HG03159 (cell line): ENCODE results near the gene ABHD12B.
"Not testable (repeated sequence)": the region's sequence is repeated elsewhere in the genome, so short reads cannot be mapped to it uniquely, and the experiment has no call there.

Experiments
- ATAC-seq: cut with Tn5 transposase; IDR thresholded peaks from one replicate; pipeline ENCODE4 v1.9.1; 2021; ENCODE audit warnings: mild to moderate bottlenecking, moderate library complexity; ENCODE audit not compliant: unreplicated experiment

ABHD12B gene

GRCh38 chr14:50883827-50884197 lies 12.0 kb downstream of the ABHD12B start:
- ATAC-seq: no peak

GRCh38 chr14:50887476-50887875 lies 15.6 kb downstream of the ABHD12B start:
- ATAC-seq: no peak

- ATAC-seq: no peak
These were observed 20.4 kb downstream of the ABHD12B start for GRCh38 chr14:50892255-50892654.

- ATAC-seq: not testable (repeated sequence)
These were observed 24.6 kb downstream of the ABHD12B start for GRCh38 chr14:50896421-50896820.

GRCh38 chr14:50897005-50897404 lies 25.2 kb downstream of the ABHD12B start:
- ATAC-seq: not testable (repeated sequence)

- ATAC-seq: no peak
These were observed 25.9 kb downstream of the ABHD12B start for GRCh38 chr14:50897658-50898175.

GRCh38 chr14:50901361-50901760 lies 29.5 kb downstream of the ABHD12B start:
- no peak for ATAC-seq

- ATAC-seq: no peak
These were observed 32.9 kb downstream of the ABHD12B start for GRCh38 chr14:50904719-50905118.

GRCh38 chr14:50906326-50907065 lies 34.6 kb downstream of the ABHD12B start:
- no peak for ATAC-seq

GRCh38 chr14:50910495-50911420 lies 38.9 kb downstream of the ABHD12B start:
- ATAC-seq: no peak

- ATAC-seq: no peak
These were observed 45.6 kb downstream of the ABHD12B start for GRCh38 chr14:50917449-50917848.

- ATAC-seq: not testable (repeated sequence)
These were observed 47.7 kb downstream of the ABHD12B start for GRCh38 chr14:50919524-50919923.

GRCh38 chr14:50920482-50921230 lies 48.8 kb downstream of the ABHD12B start:
- no peak for ATAC-seq

- no peak for ATAC-seq
These were observed 51.0 kb downstream of the ABHD12B start for GRCh38 chr14:50922803-50923202.

GRCh38 chr14:50924236-50924635 lies 52.4 kb downstream of the ABHD12B start:
- ATAC-seq: no peak

- no peak for ATAC-seq
These were observed 53.0 kb downstream of the ABHD12B start for GRCh38 chr14:50924843-50925242.

- ATAC-seq: no peak
These were observed 55.1 kb downstream of the ABHD12B start for GRCh38 chr14:50926851-50927386.

- no peak for ATAC-seq
These were observed 56.3 kb downstream of the ABHD12B start for GRCh38 chr14:50928002-50928635.

GRCh38 chr14:50929506-50929905 lies 57.7 kb downstream of the ABHD12B start:
- ATAC-seq: no peak

GRCh38 chr14:50931559-50931958 lies 59.7 kb downstream of the ABHD12B start:
- ATAC-seq: no peak
